IMR-90 (cell line): ENCODE measurements around the gene LYPD5.

Source experiments
- BHLHE40 ChIP-seq: fragments of 150-350 bp; IDR thresholded peaks from 2 replicates; pipeline ENCODE4 v1.6.1; 2016; ENCODE audit warnings: mild to moderate bottlenecking, low read depth, low read length
- CEBPB ChIP-seq: IDR thresholded peaks from 2 replicates; pipeline ENCODE4 v1.6.1; 2012; ENCODE audit warnings: low read depth, low read length, improper control_type of control experiment
- FOS ChIP-seq: fragments of 150-350 bp; IDR thresholded peaks from 2 replicates; pipeline ENCODE4 v1.6.1; 2016; ENCODE audit warnings: low read depth, low read length
- MAFK ChIP-seq: IDR thresholded peaks from 2 replicates; pipeline ENCODE4 v1.6.1; 2012; ENCODE audit warnings: low read depth, low read length, improper control_type of control experiment
- MAZ ChIP-seq: IDR thresholded peaks from 2 replicates; pipeline ENCODE4 v1.6.1; 2012; ENCODE audit warnings: low read depth, mild to moderate bottlenecking, low read length, improper control_type of control experiment, moderate library complexity, borderline replicate concordance
- MXI1 ChIP-seq: IDR thresholded peaks from 2 replicates; pipeline ENCODE4 v1.6.1; 2012; ENCODE audit warnings: low read depth, mild to moderate bottlenecking, low read length, moderate library complexity, borderline replicate concordance
- POLR2A ChIP-seq: IDR thresholded peaks from 2 replicates; pipeline ENCODE4 v1.6.1; 2012; ENCODE audit warnings: mild to moderate bottlenecking, low read depth, low read length
- RAD21 ChIP-seq: IDR thresholded peaks from 2 replicates; pipeline ENCODE4 v1.6.1; 2012; ENCODE audit warnings: low read length, improper control_type of control experiment
- RFX5 ChIP-seq: IDR thresholded peaks from 2 replicates; pipeline ENCODE4 v1.8.0; 2012; ENCODE audit warnings: low read depth, mild to moderate bottlenecking, low read length, moderate library complexity
- SMC3 ChIP-seq: fragments of 150-350 bp; IDR thresholded peaks from 2 replicates; pipeline ENCODE4 v1.6.1; 2016; ENCODE audit warnings: low read depth, mild to moderate bottlenecking, antibody characterized with exemption, low read length, moderate library complexity
- TF ChIP-seq, protein P1 (sequence below): conservative IDR thresholded peaks from 2 replicates; pipeline ENCODE4 v1.5.1; 2012; ENCODE audit warnings: mild to moderate bottlenecking, low read depth, low read length, improper control_type of control experiment
- TF ChIP-seq, protein P2 (sequence below): fragments of 150-350 bp; IDR thresholded peaks from 2 replicates; pipeline ENCODE4 v1.6.1; 2016; ENCODE audit warnings: low read depth, mild to moderate bottlenecking, low read length, moderate library complexity, borderline replicate concordance
- TF ChIP-seq, protein P3 (sequence below): fragments of 150-350 bp; IDR thresholded peaks from 2 replicates; pipeline ENCODE4 v1.6.1; 2017; ENCODE audit warnings: mild to moderate bottlenecking, antibody characterized with exemption, low read length, low read depth

DNA sequence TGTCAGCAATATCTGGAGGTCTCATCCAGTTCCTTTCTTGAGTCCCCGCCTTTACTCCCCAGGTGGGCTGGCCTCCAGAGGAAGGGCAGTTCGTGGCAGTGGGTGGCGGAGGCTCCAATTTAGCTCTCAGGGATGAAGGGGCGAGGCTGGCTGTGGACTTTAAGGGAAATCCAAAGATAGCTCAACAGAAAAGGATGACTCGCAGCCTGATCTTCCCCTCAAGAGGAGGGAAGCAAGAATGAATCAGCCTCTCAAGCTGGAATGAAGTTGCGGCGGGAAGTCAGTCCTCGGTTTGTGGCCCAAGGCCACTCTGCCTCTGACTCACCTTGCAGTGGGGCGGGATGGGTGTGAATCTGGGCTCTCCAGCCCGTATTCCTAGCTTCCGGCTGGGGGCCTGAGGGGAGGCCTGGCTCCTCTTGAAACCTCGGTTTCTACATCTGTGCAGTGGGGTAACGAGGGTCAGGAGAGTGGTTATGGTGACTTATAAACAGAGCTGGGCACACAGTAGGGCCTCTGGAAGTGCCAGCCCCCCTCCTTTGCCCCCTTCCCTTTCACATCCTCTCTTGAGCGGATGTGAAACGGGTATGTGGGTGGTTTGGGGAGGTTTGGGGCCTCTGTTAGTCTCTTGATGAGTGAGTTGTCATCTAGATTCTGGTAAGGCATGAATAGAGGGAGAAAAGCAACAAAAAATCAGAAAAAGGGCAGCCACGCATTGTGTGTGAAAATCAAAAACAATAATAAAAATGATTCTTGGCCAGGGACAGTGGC lies 37.0 kb downstream of the LYPD5 start:
- peak; percentile 28; the same call in 1 of the 2 replicates for TF ChIP-seq RAD21
- peak; percentile 92 for TF ChIP-seq FOS
- peak; percentile 34; the same call in 1 of the 2 replicates for TF ChIP-seq BHLHE40
- no peak for TF ChIP-seq POLR2A
- TF ChIP-seq, protein P1, sequence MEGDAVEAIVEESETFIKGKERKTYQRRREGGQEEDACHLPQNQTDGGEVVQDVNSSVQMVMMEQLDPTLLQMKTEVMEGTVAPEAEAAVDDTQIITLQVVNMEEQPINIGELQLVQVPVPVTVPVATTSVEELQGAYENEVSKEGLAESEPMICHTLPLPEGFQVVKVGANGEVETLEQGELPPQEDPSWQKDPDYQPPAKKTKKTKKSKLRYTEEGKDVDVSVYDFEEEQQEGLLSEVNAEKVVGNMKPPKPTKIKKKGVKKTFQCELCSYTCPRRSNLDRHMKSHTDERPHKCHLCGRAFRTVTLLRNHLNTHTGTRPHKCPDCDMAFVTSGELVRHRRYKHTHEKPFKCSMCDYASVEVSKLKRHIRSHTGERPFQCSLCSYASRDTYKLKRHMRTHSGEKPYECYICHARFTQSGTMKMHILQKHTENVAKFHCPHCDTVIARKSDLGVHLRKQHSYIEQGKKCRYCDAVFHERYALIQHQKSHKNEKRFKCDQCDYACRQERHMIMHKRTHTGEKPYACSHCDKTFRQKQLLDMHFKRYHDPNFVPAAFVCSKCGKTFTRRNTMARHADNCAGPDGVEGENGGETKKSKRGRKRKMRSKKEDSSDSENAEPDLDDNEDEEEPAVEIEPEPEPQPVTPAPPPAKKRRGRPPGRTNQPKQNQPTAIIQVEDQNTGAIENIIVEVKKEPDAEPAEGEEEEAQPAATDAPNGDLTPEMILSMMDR: no peak
- TF ChIP-seq CEBPB: no peak
- no peak for TF ChIP-seq MAFK
- TF ChIP-seq, protein P2, sequence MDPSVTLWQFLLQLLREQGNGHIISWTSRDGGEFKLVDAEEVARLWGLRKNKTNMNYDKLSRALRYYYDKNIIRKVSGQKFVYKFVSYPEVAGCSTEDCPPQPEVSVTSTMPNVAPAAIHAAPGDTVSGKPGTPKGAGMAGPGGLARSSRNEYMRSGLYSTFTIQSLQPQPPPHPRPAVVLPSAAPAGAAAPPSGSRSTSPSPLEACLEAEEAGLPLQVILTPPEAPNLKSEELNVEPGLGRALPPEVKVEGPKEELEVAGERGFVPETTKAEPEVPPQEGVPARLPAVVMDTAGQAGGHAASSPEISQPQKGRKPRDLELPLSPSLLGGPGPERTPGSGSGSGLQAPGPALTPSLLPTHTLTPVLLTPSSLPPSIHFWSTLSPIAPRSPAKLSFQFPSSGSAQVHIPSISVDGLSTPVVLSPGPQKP: no peak
- no peak for TF ChIP-seq RFX5
- TF ChIP-seq SMC3: no peak
- TF ChIP-seq, protein P3, sequence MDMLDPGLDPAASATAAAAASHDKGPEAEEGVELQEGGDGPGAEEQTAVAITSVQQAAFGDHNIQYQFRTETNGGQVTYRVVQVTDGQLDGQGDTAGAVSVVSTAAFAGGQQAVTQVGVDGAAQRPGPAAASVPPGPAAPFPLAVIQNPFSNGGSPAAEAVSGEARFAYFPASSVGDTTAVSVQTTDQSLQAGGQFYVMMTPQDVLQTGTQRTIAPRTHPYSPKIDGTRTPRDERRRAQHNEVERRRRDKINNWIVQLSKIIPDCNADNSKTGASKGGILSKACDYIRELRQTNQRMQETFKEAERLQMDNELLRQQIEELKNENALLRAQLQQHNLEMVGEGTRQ: no peak
- peak; percentile 93 for TF ChIP-seq MAZ
- 0 out of 2 replicates have a peak, but pooled peaks have one; percentile 10 for TF ChIP-seq MXI1
